ENCODE data around the gene UBE2QL1. TPM values are rescaled to one million over a fixed set of nuclear protein-coding genes. Genes with fewer than 3 reads are reported as not detected.

The UBE2QL1 gene, protein sequence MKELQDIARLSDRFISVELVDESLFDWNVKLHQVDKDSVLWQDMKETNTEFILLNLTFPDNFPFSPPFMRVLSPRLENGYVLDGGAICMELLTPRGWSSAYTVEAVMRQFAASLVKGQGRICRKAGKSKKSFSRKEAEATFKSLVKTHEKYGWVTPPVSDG
- total RNA-seq: 1 to 10 TPM; 1.6 to 3.3 TPM
- polyA plus RNA-seq: under 1 TPM; 0.43 to 0.75 TPM
- long read RNA-seq, donor 1, full-length matches to known transcripts: 4 of 6 reads
- long read RNA-seq, donor 1, partial matches to known transcripts: 1 of 6 reads
- long read RNA-seq, donor 1, other reads (novel, unspliced or antisense): 1 of 6 reads
- long read RNA-seq, donor 2, full-length matches to known transcripts: 1 of 1 reads
- long read RNA-seq, donor 2, partial matches to known transcripts: 0 of 1 reads
- long read RNA-seq, donor 2, other reads (novel, unspliced or antisense): 0 of 1 reads

DNA sequence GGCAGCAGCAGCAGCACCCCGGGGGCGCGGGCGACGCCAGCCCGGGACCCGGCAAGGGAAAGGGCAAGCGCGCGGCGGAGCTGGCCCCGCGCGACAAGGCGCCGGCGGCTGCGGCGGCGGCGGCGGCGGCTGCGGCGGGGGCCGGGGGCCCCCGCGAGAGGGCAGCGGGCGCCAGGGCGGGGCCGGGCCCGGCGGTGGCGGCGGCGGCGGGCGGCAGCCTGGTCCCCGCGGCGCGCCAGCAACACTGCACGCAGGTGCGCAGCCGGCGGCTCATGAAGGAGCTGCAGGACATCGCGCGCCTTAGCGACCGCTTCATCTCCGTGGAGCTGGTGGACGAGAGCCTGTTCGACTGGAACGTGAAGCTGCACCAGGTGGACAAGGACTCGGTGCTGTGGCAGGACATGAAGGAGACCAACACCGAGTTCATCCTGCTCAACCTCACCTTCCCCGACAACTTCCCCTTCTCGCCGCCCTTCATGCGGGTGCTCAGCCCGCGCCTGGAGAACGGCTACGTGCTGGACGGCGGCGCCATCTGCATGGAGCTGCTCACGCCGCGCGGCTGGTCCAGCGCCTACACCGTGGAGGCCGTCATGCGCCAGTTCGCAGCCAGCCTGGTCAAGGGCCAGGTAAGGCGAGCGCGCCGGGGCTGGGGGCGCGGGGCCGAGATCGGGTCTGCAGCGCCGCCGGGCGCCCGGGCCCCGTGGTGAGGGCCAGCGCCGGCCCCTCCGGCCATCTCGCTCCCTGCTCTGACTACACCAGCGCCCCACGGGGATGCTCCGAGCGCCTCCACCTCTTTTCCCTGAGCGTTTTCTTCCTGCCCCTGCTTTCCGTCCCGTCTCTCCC is at the start of gene UBE2QL1:
TSS of gene UBE2QL1 (plus strand) at position 238 of the 843 bp plus-strand sequence. CDS start at position 273, 35 bp downstream.
- Histone ChIP-seq H3K9me3 (ENCODE audit: control insufficient read depth, low read length) (no peaks in the 10 kb centered on the region), H3K27me3 (ENCODE audit: control insufficient read depth in 1 of 2, insufficient read depth in 2 of 2, low read length in 1 of 2) (no peaks in the 10 kb centered on the region), H3K27ac (ENCODE audit: low read depth in 1 of 2, low read length in 2 of 2) (no peak within 1 kb of the TSS), H3K36me3 (ENCODE audit: control insufficient read depth in 1 of 2, insufficient read depth in 2 of 2, low read length in 1 of 2) (no peaks in the 10 kb centered on the region), H3K4me1 (ENCODE audit: control insufficient read depth in 1 of 2, insufficient read depth in 2 of 2, low read length in 2 of 2) (no peaks in the 10 kb centered on the region), H3K4me3 (ENCODE audit: low read length in 2 of 2) (peak within 1 kb of the TSS; percentile 81 to 87)
- intact Hi-C loops (cut with DNase I): no loop called here
- DNase-seq: no peak
- WGBS, 2 donors: 0 to 1% methylated on average over 42 to 103 of the region's 103 CpGs
- no peak for ATAC-seq (ENCODE audit: low FRiP score)

DNA sequence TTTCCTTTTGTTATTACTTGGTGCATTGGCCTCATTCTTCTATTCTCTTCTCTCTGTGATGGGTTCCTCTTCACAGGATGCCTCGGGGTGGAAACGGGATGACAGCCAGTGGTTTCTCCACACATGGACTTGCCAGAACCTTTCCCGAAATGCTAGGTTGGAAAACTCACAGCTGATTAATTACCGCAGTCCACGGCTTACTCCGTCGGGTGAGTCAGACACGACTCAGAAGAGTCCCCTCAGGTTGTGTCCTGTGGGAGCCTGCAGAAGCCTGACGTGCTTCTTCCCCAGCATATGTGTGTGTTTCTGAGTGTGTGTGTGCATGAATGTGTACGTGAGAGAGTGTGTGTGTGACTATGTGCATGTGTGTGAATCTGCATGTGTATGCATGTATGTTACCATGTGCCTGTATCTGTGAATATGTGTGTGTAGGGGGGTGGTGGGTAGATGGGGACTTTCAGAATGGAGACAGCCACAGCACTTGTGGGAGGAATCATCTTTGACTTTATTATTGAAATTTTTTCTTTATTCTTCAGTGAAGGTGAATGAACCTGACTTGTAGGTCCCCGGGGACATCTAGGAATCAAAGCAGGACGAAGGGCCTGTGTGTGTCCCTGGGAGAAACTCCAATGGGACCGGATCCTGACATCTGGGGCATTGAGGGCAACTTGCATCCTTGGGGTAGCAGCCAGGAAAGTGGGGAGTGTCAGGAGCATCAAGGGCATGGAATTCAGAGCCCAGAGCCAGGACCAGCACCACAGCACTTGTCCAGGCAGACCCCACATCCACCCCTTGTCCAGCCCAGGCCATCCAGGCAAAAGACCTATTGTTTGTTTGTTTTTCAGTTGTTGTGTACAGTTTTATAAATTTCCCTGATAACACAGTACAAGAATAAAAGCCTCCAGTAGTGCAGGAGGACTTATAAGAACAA is 48.4 kb upstream of the UBE2QL1 start:
- ATAC-seq (ENCODE audit: low FRiP score) (no peak), DNase-seq (no peak)
- H3K9me3 ChIP-seq (ENCODE audit: control insufficient read depth, low read length): no peaks in the 10 kb centered on the region
- 57 to 62% methylated on average over 13 of the region's 13 CpGs for WGBS, 2 donors
- no peaks in the 10 kb centered on the region for H3K36me3 ChIP-seq (ENCODE audit: control insufficient read depth in 1 of 2, insufficient read depth in 2 of 2, low read length in 1 of 2)
- no peaks in the 10 kb centered on the region for H3K4me1 ChIP-seq (ENCODE audit: control insufficient read depth in 1 of 2, insufficient read depth in 2 of 2, low read length in 2 of 2)
- H3K27me3 ChIP-seq (ENCODE audit: control insufficient read depth in 1 of 2, insufficient read depth in 2 of 2, low read length in 1 of 2): no peaks in the 10 kb centered on the region
- no peak overlapping the region for H3K27ac ChIP-seq (ENCODE audit: low read depth in 1 of 2, low read length in 2 of 2)
- H3K4me3 ChIP-seq (ENCODE audit: low read length in 2 of 2): no peak overlapping the region
- intact Hi-C loops (cut with DNase I): no loop called here

DNA sequence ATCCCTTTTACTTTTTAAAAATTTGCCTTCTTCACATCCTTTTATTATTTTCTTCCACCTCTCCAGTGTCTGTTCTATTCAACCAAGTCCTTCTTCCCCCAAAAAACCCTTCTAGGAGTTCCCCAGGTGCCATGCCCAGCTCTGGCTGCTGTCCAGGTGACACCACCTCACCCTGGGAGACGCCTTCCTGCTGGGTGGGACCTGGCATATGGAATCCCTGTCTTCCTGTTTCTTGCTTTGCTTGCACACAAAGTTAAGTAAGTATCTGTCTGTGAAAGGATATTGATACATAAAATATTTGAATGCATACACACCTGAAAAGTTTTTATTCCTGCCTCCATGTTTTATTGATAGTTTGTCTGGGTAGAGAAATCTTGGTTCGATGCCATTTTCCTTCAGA is 47.2 kb upstream of the UBE2QL1 start:
- no peak for ATAC-seq (ENCODE audit: low FRiP score)
- no peaks in the 10 kb centered on the region for H3K36me3 ChIP-seq (ENCODE audit: control insufficient read depth in 1 of 2, insufficient read depth in 2 of 2, low read length in 1 of 2)
- no peak for DNase-seq
- intact Hi-C loops (cut with DNase I): no loop called here
- no peaks in the 10 kb centered on the region for H3K27me3 ChIP-seq (ENCODE audit: control insufficient read depth in 1 of 2, insufficient read depth in 2 of 2, low read length in 1 of 2)
- WGBS, 2 donors: 80 to 81% methylated on average over 2 of the region's 2 CpGs
- no peak overlapping the region for H3K27ac ChIP-seq (ENCODE audit: low read depth in 1 of 2, low read length in 2 of 2)
- H3K9me3 ChIP-seq (ENCODE audit: control insufficient read depth, low read length): no peaks in the 10 kb centered on the region
- no peaks in the 10 kb centered on the region for H3K4me1 ChIP-seq (ENCODE audit: control insufficient read depth in 1 of 2, insufficient read depth in 2 of 2, low read length in 2 of 2)
- H3K4me3 ChIP-seq (ENCODE audit: low read length in 2 of 2): no peak overlapping the region

DNA sequence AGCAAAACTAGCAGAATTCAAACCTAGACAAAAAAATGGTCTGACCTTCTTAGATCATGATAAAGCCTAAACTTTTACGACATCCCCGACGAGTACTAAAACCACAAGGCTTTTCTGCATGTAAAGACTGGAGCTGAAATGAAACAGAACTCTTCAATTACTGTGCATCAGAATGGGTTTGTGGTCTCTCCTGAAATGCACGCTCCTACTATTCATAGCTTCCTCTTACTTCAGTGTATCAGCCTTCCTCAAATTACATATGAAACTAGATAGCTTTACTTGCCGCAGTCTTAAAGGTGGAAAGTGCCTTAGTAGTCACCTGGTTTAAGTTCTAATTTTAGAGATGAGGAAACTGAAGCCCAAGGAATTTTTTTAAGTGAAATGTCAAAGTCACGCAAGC is 45.7 kb upstream of the UBE2QL1 start:
- ATAC-seq (ENCODE audit: low FRiP score) (no peak), DNase-seq (no peak)
- Histone ChIP-seq H3K9me3 (ENCODE audit: control insufficient read depth, low read length) (no peaks in the 10 kb centered on the region), H3K4me1 (ENCODE audit: control insufficient read depth in 1 of 2, insufficient read depth in 2 of 2, low read length in 2 of 2) (no peaks in the 10 kb centered on the region), H3K36me3 (ENCODE audit: control insufficient read depth in 1 of 2, insufficient read depth in 2 of 2, low read length in 1 of 2) (no peaks in the 10 kb centered on the region), H3K27ac (ENCODE audit: low read depth in 1 of 2, low read length in 2 of 2) (no peak overlapping the region), H3K4me3 (ENCODE audit: low read length in 2 of 2) (no peak overlapping the region), H3K27me3 (ENCODE audit: control insufficient read depth in 1 of 2, insufficient read depth in 2 of 2, low read length in 1 of 2) (no peaks in the 10 kb centered on the region)
- intact Hi-C loops (cut with DNase I): no loop called here
- 81 to 82% methylated on average over 6 of the region's 6 CpGs for WGBS, 2 donors

DNA sequence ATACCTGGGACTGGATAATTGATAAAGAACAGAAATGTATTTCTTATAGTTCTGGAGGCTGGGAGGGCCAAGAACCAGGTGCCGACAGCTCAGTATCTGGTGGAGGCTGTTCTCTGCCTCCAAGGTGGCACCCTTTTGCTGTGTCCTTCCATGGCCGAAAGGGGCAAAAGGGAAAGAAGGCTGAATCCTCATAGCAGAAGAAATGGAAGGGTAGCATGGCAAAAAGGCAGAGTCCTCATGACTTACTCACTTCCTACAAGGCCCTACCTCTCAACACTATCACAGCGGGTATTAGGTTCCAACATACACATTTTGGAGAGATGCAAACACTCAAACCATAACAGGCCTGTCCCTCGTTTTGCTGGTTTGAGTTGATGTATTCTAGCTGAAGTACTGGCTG is 45.2 kb upstream of the UBE2QL1 start:
- intact Hi-C loops (cut with DNase I): no loop called here
- Histone ChIP-seq H3K27me3 (ENCODE audit: control insufficient read depth in 1 of 2, insufficient read depth in 2 of 2, low read length in 1 of 2) (no peaks in the 10 kb centered on the region), H3K36me3 (ENCODE audit: control insufficient read depth in 1 of 2, insufficient read depth in 2 of 2, low read length in 1 of 2) (no peaks in the 10 kb centered on the region), H3K4me3 (ENCODE audit: low read length in 2 of 2) (no peak overlapping the region), H3K27ac (ENCODE audit: low read depth in 1 of 2, low read length in 2 of 2) (no peak overlapping the region), H3K4me1 (ENCODE audit: control insufficient read depth in 1 of 2, insufficient read depth in 2 of 2, low read length in 2 of 2) (no peaks in the 10 kb centered on the region), H3K9me3 (ENCODE audit: control insufficient read depth, low read length) (no peaks in the 10 kb centered on the region)
- DNase-seq (no peak), ATAC-seq (ENCODE audit: low FRiP score) (no peak)
- WGBS, 2 donors: 85 to 87% methylated on average over 4 of the region's 4 CpGs

DNA sequence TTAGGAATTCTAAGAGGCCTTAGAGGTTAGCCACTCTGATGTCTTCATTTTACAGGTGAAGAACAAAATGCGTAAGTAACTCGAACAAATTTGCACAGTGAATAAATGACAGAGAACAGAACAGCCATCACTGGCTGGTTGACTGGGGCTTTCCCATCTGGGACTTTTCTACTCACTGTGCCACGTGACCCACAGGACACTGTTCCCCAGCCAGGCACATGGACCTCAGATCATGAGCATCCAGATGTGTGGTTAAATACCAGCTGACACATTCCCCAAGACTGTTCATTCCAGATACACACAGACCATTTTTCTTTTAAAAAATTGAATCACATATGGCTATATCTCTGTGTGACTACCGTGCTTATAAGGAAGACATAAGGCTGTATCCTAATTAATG is 44.5 kb upstream of the UBE2QL1 start:
- ATAC-seq (ENCODE audit: low FRiP score) (no peak), DNase-seq (no peak)
- intact Hi-C loops (cut with DNase I): no loop called here
- Histone ChIP-seq H3K9me3 (ENCODE audit: control insufficient read depth, low read length) (no peaks in the 10 kb centered on the region), H3K4me3 (ENCODE audit: low read length in 2 of 2) (no peak overlapping the region), H3K36me3 (ENCODE audit: control insufficient read depth in 1 of 2, insufficient read depth in 2 of 2, low read length in 1 of 2) (no peaks in the 10 kb centered on the region), H3K27me3 (ENCODE audit: control insufficient read depth in 1 of 2, insufficient read depth in 2 of 2, low read length in 1 of 2) (no peaks in the 10 kb centered on the region), H3K4me1 (ENCODE audit: control insufficient read depth in 1 of 2, insufficient read depth in 2 of 2, low read length in 2 of 2) (no peaks in the 10 kb centered on the region), H3K27ac (ENCODE audit: low read depth in 1 of 2, low read length in 2 of 2) (no peak overlapping the region)
- 86 to 90% methylated on average over 4 of the region's 4 CpGs for WGBS, 2 donors

DNA sequence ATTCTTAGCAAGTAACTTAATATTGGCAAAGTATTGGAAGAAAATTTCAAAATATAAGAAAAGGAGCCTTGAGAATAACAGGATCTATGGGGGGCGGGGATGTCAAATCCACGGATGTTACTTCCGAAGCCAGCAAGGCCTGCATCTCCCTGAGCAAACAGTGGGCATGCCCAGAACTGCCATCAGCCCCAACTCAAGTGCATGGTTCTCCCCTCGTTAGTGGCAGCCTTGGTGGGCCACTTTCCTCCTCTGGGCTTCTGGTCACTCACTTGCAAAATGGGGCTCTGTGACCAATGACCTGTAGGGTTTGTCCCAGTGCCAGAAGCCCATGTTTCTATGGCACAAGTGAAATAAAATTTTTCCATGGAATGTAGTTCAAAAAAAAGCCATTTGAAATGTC is 43.1 kb upstream of the UBE2QL1 start:
- Histone ChIP-seq H3K4me3 (ENCODE audit: low read length in 2 of 2) (no peak overlapping the region), H3K4me1 (ENCODE audit: control insufficient read depth in 1 of 2, insufficient read depth in 2 of 2, low read length in 2 of 2) (no peaks in the 10 kb centered on the region), H3K9me3 (ENCODE audit: control insufficient read depth, low read length) (no peaks in the 10 kb centered on the region), H3K27me3 (ENCODE audit: control insufficient read depth in 1 of 2, insufficient read depth in 2 of 2, low read length in 1 of 2) (no peaks in the 10 kb centered on the region), H3K27ac (ENCODE audit: low read depth in 1 of 2, low read length in 2 of 2) (no peak overlapping the region), H3K36me3 (ENCODE audit: control insufficient read depth in 1 of 2, insufficient read depth in 2 of 2, low read length in 1 of 2) (no peaks in the 10 kb centered on the region)
- DNase-seq (no peak), ATAC-seq (ENCODE audit: low FRiP score) (no peak)
- 93% methylated on average over 4 of the region's 4 CpGs for WGBS, 2 donors
- intact Hi-C loops (cut with DNase I): no loop called here

DNA sequence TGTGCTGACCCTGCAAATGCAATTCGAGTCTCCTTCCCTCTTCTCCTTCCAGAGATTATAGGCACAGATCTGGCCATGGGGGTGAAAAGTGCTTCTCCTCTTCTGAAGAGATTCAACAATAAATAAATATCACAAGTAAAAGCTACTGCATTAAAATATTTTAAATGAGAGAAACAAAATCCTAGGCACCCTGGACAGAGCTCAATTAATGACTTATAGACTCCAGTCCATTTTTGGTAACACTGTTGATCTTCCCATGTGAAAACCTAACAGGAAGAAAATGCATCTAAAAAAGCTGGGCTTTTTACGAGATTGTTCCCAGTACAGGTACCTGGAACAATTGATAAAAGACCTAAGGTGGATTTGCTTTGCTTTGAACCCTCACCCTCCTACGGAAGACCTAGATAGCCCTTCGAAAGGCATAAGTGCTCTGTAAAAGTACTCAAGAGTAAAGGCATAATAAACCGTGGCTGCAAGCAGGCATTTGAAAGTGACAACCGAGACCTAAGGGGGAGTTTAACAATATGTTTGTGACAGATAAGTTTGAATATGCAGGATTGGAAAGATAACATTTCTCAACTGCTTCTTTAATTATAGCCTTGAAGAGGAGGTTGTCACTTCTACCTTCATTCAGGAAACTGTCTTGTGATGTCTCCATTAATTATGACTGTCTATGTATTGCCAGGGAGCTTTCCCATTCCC is 41.0 kb upstream of the UBE2QL1 start:
- Histone ChIP-seq H3K27me3 (ENCODE audit: control insufficient read depth in 1 of 2, insufficient read depth in 2 of 2, low read length in 1 of 2) (no peaks in the 10 kb centered on the region), H3K36me3 (ENCODE audit: control insufficient read depth in 1 of 2, insufficient read depth in 2 of 2, low read length in 1 of 2) (no peaks in the 10 kb centered on the region), H3K4me3 (ENCODE audit: low read length in 2 of 2) (no peak overlapping the region), H3K27ac (ENCODE audit: low read depth in 1 of 2, low read length in 2 of 2) (no peak overlapping the region), H3K9me3 (ENCODE audit: control insufficient read depth, low read length) (no peaks in the 10 kb centered on the region), H3K4me1 (ENCODE audit: control insufficient read depth in 1 of 2, insufficient read depth in 2 of 2, low read length in 2 of 2) (no peaks in the 10 kb centered on the region)
- ATAC-seq (ENCODE audit: low FRiP score) (no peak), DNase-seq (no peak)
- intact Hi-C loops (cut with DNase I): no loop called here
- WGBS, 2 donors: 75 to 77% methylated on average over 6 of the region's 6 CpGs
